Activated CD4-positive, alpha-beta T cell treated with anti-CD3 and anti-CD28 coated beads, Interleukin-2, amount 50 U/mL, for 48 hours (primary cell): Measurements from ENCODE around the gene PRKACA.
"Not testable (repeated sequence)": the region's sequence is repeated elsewhere in the genome, so short reads cannot be mapped to it uniquely, and the experiment has no call there.

Experiments
- DNase-seq, 2 experiments: peaks; one replicate each; pipeline ENCODE4 v3.0.0-alpha.2; 2020

The PRKACA gene

GRCh38 chr19:14066134-14066533 is 51.4 kb downstream of the PRKACA start:
- DNase-seq, result no peak

- DNase-seq, result no peak
Measured at GRCh38 chr19:14063105-14063504, 54.5 kb downstream of the PRKACA start.

GRCh38 chr19:14062558-14062855 is 55.1 kb downstream of the PRKACA start:
- no peak for DNase-seq

- DNase-seq, result no peak
Measured at GRCh38 chr19:14061751-14062557, 55.6 kb downstream of the PRKACA start, which contains the start of gene PALM3. Gene PALM3, minus strand, starts transcription at chr19:14062076. Its CDS starts 96 bp downstream, at chr19:14061980.

DNA sequence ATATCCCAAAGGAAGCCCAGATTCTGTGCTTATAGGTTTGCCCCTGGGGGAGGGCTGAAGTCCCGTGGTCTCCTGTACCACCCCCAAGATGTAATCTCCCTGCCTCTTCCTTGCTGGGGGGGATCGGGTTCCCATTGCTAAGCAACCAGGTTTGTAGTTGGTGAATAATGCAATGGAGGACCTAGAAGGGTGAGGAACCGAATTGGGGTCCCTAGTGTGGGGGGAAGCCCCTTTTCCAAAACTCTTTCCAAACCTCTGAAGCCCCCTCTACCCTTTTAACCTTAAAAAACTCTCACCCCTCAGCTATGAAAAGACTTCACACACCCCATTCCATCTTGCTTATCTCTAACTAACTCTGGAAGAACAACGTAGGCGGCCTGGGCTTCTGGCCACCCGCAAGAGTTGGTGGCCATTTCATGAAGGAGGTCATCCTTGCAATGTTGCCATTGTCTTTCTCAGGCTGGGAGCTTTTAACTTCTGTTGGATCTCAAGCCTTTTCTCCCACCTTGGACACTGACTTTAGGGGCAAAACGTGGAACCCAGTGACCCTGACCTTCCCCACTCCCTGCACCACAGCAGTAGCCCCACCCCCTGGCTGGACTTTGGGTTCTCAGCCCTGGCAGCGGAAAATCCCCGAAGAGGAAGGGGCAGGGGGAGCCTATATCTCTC is 56.3 kb downstream of the PRKACA start:
- DNase-seq, result no peak

DNA sequence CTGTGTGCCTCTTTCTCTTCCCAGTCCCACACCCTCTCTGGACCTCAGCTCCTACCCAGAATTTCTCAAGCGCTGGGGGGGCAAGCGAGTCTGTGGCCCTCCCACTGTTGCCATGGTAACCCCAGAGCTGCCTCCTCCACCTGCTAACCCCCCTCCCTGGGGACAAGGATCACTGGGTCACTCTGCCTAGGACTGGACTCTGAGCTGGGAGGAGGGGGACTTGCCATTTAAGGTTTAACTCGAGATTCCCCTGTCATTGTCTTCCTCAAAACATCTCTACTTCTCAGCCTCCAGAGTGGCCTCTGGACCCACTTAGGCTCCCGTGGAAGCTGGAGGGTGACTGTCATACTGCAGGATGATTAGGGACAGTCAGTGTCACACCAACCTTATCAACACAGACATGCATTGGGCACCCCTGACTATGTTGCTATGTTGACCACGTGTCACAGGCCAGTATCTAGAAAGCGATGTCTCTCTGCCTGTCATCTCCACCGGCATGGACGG is 57.9 kb downstream of the PRKACA start:
- no peak for DNase-seq

DNA sequence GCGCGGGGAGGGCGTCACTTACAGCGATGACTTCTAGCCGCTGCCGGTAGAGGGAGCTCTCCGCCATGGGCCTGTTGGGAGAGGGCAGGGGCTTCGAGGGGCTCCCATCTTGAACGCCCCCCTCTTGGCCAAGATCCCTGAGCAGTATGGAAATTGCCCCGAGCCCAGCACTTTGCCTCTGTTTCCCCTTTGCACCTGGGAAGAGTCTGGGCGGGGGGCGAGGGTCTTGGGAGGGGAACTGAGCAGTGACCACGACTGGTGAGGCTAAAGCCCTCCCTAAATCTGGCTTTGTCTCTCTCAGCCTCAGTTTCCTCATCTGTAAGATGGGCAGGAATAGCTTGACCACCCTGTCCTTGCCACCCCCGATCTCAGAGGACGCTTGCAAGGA is 58.5 kb downstream of the PRKACA start:
- DNase-seq, result peak; percentile 54 to 66

- DNase-seq, result no peak
Measured at GRCh38 chr19:14058182-14059092, 59.1 kb downstream of the PRKACA start.

GRCh38 chr19:14056741-14057356 is 60.7 kb downstream of the PRKACA start:
- DNase-seq, result no peak

DNA sequence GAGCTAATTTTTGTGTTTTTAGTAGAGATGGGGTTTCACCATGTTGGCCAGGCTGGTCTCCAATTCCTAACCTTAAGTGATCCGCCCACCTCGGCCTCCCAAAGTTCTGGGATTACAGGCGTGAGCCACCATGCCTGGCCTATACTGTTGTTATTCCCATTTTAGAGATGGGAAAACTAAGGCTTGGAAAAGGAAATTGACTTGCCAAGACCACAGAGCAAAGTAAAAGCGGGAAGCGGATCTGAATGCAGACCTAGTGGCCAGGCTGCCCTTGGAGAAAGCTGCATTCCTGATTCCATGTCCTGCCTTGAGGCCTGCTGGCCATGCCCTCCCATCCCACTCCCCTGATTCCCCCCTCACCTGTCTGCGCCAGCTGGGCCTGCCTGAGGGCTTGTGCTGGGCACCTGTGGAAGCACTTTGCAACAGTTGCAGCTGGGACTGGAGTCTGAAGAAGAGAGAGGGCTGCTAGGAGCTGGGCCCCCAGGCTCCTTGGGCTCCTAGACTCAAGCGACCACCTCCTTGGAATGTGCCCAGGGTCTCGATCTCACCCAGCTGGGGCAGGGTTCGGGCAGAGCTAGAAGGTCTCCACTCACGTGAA is 61.4 kb downstream of the PRKACA start:
- DNase-seq, result no peak

- no peak for DNase-seq
Measured at GRCh38 chr19:14055396-14055795, 62.2 kb downstream of the PRKACA start.

DNA sequence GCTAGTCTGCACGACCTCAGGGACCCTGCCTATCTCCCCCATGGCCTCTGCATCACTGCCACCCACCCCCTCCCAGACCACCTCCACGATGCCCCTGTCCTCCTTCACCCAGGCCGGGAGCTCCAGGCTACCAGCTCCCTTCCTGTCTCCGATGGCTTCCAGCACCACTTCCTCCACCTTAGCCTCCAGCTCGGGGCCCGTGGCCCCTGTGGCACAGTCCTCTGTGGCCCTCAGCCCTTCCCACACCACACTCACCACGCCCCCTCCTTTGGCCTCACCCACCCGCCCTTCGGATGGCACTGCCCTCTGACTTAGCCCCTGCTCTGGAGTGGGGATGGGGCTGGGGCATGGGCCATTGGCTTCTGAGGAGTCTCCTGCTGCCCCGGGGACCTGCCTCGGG is 62.8 kb downstream of the PRKACA start:
- DNase-seq, result no peak

DNA sequence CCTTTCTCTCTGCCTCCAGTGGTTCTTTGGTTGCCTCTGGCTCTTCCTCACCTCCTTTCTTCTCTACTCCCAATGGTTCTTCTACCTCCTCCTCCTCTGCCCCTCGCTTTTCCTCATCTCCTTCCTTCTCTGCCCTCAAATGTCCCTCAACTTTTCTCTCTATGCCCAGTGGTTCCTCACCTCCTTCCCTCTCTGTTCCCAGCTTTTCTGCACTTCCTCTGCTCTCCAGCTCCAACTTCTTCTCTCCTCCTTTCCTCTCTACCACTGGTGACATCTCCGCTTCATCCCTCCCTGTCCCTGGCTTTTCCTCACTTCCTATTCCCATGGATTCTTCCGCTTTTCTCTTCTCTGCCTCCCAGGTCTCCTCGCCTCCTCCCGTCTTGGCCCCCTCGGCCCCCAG is 63.5 kb downstream of the PRKACA start:
- no peak for DNase-seq

- DNase-seq, result no peak
Measured at GRCh38 chr19:14053500-14053899, 64.1 kb downstream of the PRKACA start.

DNA sequence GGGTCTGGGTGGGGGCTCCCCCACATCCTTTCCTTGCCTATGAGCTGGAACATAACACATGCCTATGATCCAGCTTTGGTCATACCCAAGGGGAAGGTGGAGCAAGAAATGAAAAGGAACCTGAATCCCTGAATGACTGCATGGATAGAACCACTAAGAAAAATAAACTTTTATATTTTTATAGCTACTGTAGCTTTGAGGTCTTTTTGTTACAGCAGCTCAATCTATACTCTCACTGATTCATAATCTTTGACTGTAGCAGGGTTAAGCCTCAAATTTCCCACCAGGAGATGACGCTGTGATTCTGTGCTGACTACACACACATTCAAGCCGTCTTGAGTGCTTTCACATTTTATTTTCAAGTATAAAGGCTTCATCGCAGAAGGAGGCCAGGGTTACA is 64.5 kb downstream of the PRKACA start:
- DNase-seq, result no peak

- no peak for DNase-seq
Measured at GRCh38 chr19:14052470-14052869, 65.1 kb downstream of the PRKACA start.

GRCh38 chr19:14051980-14052379 is 65.6 kb downstream of the PRKACA start:
- no peak for DNase-seq

DNA sequence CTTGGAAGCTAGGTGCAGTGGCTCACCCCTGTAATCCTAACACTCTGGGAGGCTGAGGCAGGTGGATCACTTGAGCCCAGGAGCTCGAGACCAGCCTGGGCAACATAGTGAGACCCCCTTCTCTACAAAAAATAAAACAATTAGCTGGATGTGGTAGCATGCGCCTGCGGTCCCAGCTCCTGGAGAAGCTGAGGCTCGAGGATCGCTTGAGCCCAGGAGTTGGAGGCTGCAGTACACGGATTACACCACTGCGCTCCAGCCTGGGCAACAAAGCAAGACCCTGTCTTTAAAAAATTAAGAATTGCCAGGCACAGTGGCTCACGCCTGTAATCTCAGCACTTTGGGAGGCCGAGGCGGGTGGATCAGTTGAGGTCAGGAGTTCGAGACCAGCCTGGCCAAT is 66.6 kb downstream of the PRKACA start:
- not testable (repeated sequence) for DNase-seq

GRCh38 chr19:14050512-14050911 is 67.0 kb downstream of the PRKACA start:
- DNase-seq, result no peak

DNA sequence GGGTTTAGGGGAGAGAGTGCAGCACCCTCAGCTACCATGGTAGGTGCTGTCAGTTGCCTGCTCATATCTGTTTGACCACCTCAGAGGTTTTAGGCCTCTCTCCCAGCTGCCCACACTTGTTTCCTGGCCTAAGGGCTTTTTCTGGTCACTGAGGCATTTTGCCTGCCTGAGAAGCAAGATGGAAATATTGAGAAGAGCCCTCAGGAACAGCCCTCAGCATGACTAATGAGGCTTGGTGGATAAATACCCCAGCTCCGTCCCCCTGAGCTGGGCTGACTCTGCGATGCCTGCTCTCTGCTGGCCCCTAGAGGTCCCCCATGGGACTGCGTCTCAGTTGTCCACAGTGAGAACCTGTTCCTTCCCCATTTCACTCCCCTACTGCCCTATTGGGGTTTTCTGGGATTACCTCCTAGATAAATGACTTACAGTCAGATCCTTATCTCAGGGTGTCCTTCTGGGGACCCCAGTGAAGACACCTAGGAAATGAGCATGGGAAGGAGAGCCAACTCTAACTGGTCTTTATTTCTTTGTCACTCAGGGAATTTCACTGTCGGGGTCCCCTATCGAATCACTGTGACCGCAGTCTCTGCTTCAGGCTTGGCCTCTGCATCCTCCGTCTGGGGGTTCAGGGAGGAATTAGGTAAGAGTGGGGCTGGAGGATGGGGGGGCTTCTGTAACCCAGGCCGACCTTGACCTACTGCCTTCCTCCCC is 69.0 kb downstream of the PRKACA start:
- peak; percentile 85 to 88 for DNase-seq

- not testable (repeated sequence) for DNase-seq
Measured at GRCh38 chr19:14047866-14048265, 69.7 kb downstream of the PRKACA start.
